Inflammatory macrophage treated with lipopolysaccharide for 1 hour (primary cell): ENCODE results near the gene SKAP1.
"Not testable (repeated sequence)": the region's sequence is repeated elsewhere in the genome, so short reads cannot be mapped to it uniquely, and the experiment has no call there.

Experiments
- DNase-seq, 2 donors: peaks; one replicate each; pipeline ENCODE4 v3.0.0-alpha.2; 2020 to 2022

SKAP1 gene

GRCh38 chr17:48194097-48194550 is 235.9 kb downstream of the SKAP1 start:
- no peak for DNase-seq

- DNase-seq, result no peak
These were observed 237.7 kb downstream of the SKAP1 start for GRCh38 chr17:48192321-48192731.

- no peak for DNase-seq
These were observed 238.7 kb downstream of the SKAP1 start for GRCh38 chr17:48191362-48191761.

- no peak for DNase-seq
These were observed 239.1 kb downstream of the SKAP1 start for GRCh38 chr17:48190871-48191270.

- DNase-seq, result no peak
These were observed 242.0 kb downstream of the SKAP1 start for GRCh38 chr17:48187872-48188608.

- not testable (repeated sequence) for DNase-seq
These were observed 243.7 kb downstream of the SKAP1 start for GRCh38 chr17:48186317-48186716.

GRCh38 chr17:48184721-48185120 is 245.3 kb downstream of the SKAP1 start:
- DNase-seq, result no peak

- no peak for DNase-seq
These were observed 248.4 kb downstream of the SKAP1 start for GRCh38 chr17:48181653-48182052.

GRCh38 chr17:48180842-48181629 is 249.0 kb downstream of the SKAP1 start:
- DNase-seq, result no peak

- DNase-seq, result no peak
These were observed 250.7 kb downstream of the SKAP1 start for GRCh38 chr17:48179071-48179945.

- no peak for DNase-seq
These were observed 251.7 kb downstream of the SKAP1 start for GRCh38 chr17:48178317-48178716.

- no peak for DNase-seq
These were observed 252.2 kb downstream of the SKAP1 start for GRCh38 chr17:48177816-48178215.

- DNase-seq, result no peak
These were observed 253.6 kb downstream of the SKAP1 start for GRCh38 chr17:48176471-48176855.

- DNase-seq, result no peak
These were observed 254.1 kb downstream of the SKAP1 start for GRCh38 chr17:48175692-48176470.

- no peak for DNase-seq
These were observed 255.0 kb downstream of the SKAP1 start for GRCh38 chr17:48174833-48175523.

- no peak for DNase-seq
These were observed 256.6 kb downstream of the SKAP1 start for GRCh38 chr17:48173191-48173984.

- no peak for DNase-seq
These were observed 260.1 kb downstream of the SKAP1 start for GRCh38 chr17:48169926-48170325.

GRCh38 chr17:48163809-48164208 is 266.2 kb downstream of the SKAP1 start:
- no peak for DNase-seq

- DNase-seq, result no peak
These were observed 267.0 kb downstream of the SKAP1 start for GRCh38 chr17:48162946-48163506.

GRCh38 chr17:48162306-48162934 is 267.6 kb downstream of the SKAP1 start:
- DNase-seq, result no peak
